Calu3 (cell line): Measurements from ENCODE around the gene RNF207. TPM values are rescaled to one million over a fixed set of nuclear protein-coding genes. Genes with fewer than 3 reads are reported as not detected.

Source experiments
- BruUV-seq: library from RNA; stranded (reverse); fragments of 400-500 nt; replicated peaks from 2 replicates; lab custom pipeline; 2021; lab: Mats Ljungman, UMichigan
- CTCF ChIA-PET: fragments of 300-600 bp; sonication (Branson Sonifier 250); formaldehyde crosslinking; loops from one replicate; lab custom pipeline; 2022; ENCODE audit warnings: antibody characterized with exemption; lab: Charles Lee
- DNase-seq: peaks from one replicate; pipeline ENCODE4 v3.0.0; 2022
- H3K27ac Mint-ChIP-seq: one replicate; pipeline ENCODE4 v1.8.0; 2022; ENCODE audit warnings: mixed read lengths; ENCODE audit not compliant: unreplicated experiment
- H3K27me3 Mint-ChIP-seq: one replicate; pipeline ENCODE4 v1.8.0; 2022; ENCODE audit warnings: mixed read lengths; ENCODE audit not compliant: unreplicated experiment
- H3K36me3 Mint-ChIP-seq: one replicate; pipeline ENCODE4 v1.8.0; 2022; ENCODE audit warnings: mild to moderate bottlenecking, moderate library complexity, mixed read lengths; ENCODE audit not compliant: insufficient read depth, unreplicated experiment
- H3K4me1 Mint-ChIP-seq: one replicate; pipeline ENCODE4 v1.8.0; 2022; ENCODE audit warnings: mild to moderate bottlenecking, low read depth, mixed read lengths; ENCODE audit not compliant: unreplicated experiment
- H3K4me3 Mint-ChIP-seq: one replicate; pipeline ENCODE4 v1.8.0; 2022; ENCODE audit warnings: mild to moderate bottlenecking, low read depth, moderate library complexity, mixed read lengths; ENCODE audit not compliant: unreplicated experiment
- H3K9me3 Mint-ChIP-seq: one replicate; pipeline ENCODE4 v1.8.0; 2022; ENCODE audit warnings: low read depth, mixed read lengths; ENCODE audit not compliant: unreplicated experiment
- intact Hi-C: fragments of 100-400 bp; cut with micrococcal nuclease; formaldehyde crosslinking; loops from one replicate; pipeline ENCODE4 v1.10.0; 2022; ENCODE audit not compliant: unreplicated experiment
- total RNA-seq: library from RNA; stranded (reverse); gene quantifications from 2 replicates; pipeline ENCODE4 v1.2.3, GENCODE V29; 2022
- TF ChIP-seq, protein P1 (sequence below): fragments of 200-600 bp; IDR thresholded peaks from one replicate; pipeline ENCODE4 v1.8.0; 2022; ENCODE audit warnings: antibody characterized with exemption; ENCODE audit not compliant: unreplicated experiment

RNF207 gene
- total RNA-seq, 1 experiment from 2014 or later, result 160 TPM

DNA sequence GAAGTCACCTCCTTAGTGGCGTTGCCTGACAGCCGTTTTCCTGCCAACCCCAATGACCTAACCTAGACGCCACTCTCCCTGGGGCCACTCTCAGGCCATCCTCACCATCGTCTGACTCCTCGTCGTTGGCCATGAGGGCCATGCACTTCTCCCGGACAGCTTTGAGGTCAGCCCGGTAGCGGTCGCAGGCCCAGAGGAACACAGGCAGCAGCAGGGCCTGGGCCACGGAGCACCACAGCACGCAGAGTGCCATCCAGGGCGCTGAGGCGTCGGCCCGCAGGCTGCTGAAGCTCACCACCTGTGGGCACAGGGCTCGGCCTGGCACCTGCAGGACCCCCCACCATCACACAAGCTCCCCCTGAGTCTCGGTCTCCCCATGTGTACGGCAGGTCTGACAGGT lies 45.3 kb downstream of the RNF207 start:
- no peaks in the 10 kb centered on the region for H3K9me3 Mint-ChIP-seq

DNA sequence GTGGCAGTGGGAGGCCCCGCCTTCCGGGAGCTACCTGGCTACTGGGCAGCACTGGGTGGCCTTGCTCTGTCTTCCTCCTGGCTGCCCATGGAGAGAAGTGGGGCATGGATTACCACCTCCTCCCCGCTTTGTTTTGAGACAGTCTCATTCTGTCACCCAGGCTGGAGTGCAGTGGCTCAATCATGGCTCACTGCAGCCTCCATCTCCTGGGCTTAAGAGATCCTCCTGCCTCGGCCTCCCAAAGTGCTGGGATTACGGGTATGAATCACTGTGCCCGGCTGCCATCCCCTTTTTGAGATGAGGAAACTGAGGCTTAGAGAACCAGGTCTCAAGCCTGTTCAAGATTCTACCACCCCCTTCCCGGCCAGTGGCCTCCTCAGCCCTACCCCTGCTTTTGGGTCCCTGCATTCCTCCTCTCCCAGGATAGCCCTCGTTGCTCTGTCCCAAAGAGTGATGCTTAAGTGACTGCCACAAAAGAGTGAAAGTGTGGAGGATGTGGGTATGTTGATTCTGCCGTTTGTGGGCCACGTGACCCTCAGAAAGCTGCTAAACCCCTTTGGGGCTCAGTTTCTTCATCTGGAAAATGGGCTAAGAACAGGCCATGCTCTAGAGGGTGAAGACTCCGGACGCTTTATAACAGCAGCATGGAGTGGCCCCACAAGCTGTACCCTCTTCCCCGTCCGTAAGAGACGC lies 45.9 kb downstream of the RNF207 start:
- peaks cover 19% of the 10 kb centered on the region for H3K27me3 Mint-ChIP-seq
- no peak overlapping the region for H3K27ac Mint-ChIP-seq
- H3K4me3 Mint-ChIP-seq, result no peak overlapping the region
- no peaks in the 10 kb centered on the region for H3K4me1 Mint-ChIP-seq
- TF ChIP-seq, protein P1, sequence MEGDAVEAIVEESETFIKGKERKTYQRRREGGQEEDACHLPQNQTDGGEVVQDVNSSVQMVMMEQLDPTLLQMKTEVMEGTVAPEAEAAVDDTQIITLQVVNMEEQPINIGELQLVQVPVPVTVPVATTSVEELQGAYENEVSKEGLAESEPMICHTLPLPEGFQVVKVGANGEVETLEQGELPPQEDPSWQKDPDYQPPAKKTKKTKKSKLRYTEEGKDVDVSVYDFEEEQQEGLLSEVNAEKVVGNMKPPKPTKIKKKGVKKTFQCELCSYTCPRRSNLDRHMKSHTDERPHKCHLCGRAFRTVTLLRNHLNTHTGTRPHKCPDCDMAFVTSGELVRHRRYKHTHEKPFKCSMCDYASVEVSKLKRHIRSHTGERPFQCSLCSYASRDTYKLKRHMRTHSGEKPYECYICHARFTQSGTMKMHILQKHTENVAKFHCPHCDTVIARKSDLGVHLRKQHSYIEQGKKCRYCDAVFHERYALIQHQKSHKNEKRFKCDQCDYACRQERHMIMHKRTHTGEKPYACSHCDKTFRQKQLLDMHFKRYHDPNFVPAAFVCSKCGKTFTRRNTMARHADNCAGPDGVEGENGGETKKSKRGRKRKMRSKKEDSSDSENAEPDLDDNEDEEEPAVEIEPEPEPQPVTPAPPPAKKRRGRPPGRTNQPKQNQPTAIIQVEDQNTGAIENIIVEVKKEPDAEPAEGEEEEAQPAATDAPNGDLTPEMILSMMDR, result no peak
- no TSS peak for BruUV-seq
- intact Hi-C loops, result no loop called here
- H3K9me3 Mint-ChIP-seq, result no peaks in the 10 kb centered on the region
- no peak for DNase-seq
- CTCF ChIA-PET, result interaction anchor here (0.6 kb wide), 1 partner anchor 142 kb away, joined by 3 read pairs; the partner anchor contains the start of gene ACOT7
- peaks cover 4% of the 10 kb centered on the region for H3K36me3 Mint-ChIP-seq

More for the DNA sequence above, 45.3 kb downstream of the RNF207 start:
- no peak for DNase-seq
- Mint-ChIP-seq H3K4me3 (no peak overlapping the region), H3K27ac (no peak overlapping the region), H3K27me3 (peaks cover 25% of the 10 kb centered on the region), H3K4me1 (no peaks in the 10 kb centered on the region), H3K36me3 (peaks cover 8% of the 10 kb centered on the region)
- BruUV-seq, result no TSS peak
- CTCF ChIA-PET, result interaction anchor here (0.6 kb wide), 1 partner anchor 142 kb away, joined by 3 read pairs; the partner anchor contains the start of gene ACOT7
- intact Hi-C loops, result no loop called here
- TF ChIP-seq, protein P1, result no peak

DNA sequence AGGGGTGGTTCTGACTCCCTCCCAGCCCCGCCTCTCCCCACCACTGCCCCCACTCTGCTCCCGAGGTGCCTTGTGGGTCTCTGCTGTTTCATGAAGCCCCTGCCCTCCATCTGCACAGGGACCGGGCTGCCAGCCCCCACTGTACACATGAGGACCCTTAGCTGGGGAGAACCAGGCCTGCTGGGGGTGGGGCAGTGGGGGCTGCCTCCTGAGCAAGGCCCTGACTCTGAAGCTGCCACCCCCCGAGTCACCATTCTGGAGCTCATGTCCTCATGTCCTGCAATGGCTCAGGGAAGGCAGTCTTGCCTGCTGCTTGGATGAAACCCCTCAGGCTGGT lies 46.4 kb downstream of the RNF207 start:
- H3K4me1 Mint-ChIP-seq, result no peaks in the 10 kb centered on the region
- TF ChIP-seq, protein P1, result no peak
- H3K4me3 Mint-ChIP-seq, result no peak overlapping the region
- intact Hi-C loops, result no loop called here
- no peak overlapping the region for H3K27ac Mint-ChIP-seq
- no peak for DNase-seq
- peaks cover 14% of the 10 kb centered on the region for H3K27me3 Mint-ChIP-seq
- CTCF ChIA-PET, result no interaction called here
- H3K36me3 Mint-ChIP-seq, result peaks cover 4% of the 10 kb centered on the region
- no TSS peak for BruUV-seq
- no peaks in the 10 kb centered on the region for H3K9me3 Mint-ChIP-seq

DNA sequence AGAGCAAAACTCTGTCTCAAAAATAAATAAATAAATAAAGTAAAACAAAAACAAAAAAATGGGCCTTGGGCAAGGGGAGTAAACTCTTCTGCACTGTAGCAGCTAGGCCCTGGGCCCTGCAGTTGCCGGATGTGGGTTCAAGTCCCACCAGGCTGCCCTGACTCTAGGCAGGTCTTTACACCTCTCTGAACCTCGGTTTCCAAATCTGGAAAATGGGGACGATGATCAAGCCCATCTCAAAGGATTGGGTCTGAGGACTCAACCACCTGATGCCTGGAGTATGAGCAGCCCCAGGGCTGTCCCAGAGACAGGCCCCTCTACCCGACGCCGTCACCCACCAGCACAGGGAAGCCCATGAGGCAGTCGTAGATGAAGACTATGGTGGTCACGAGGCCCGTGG lies 47.5 kb downstream of the RNF207 start:
- no peaks in the 10 kb centered on the region for H3K9me3 Mint-ChIP-seq
- H3K36me3 Mint-ChIP-seq, result no peaks in the 10 kb centered on the region
- TF ChIP-seq, protein P1, result no peak
- H3K27me3 Mint-ChIP-seq, result peaks cover 3% of the 10 kb centered on the region
- H3K4me3 Mint-ChIP-seq, result no peak overlapping the region
- CTCF ChIA-PET, result no interaction called here
- no peak overlapping the region for H3K27ac Mint-ChIP-seq
- H3K4me1 Mint-ChIP-seq, result no peaks in the 10 kb centered on the region
- no peak for DNase-seq
- intact Hi-C loops, result no loop called here
- no TSS peak for BruUV-seq
